ENCODE results near the gene KIN. TPM values are rescaled to one million over a fixed set of nuclear protein-coding genes. Genes with fewer than 3 reads are reported as not detected.
"Not testable (repeated sequence)": the region's sequence is repeated elsewhere in the genome, so short reads cannot be mapped to it uniquely, and the experiment has no call there.

The KIN gene
- total RNA-seq, 1 donor from 2014 or later: 9.4 TPM

- no peak for DNase-seq (ENCODE audit: low spot score in 2 of 2)
- no peak for FAIRE-seq
Measured at GRCh38 chr10:7738536-7739407, 49.0 kb downstream of the KIN start.

DNA sequence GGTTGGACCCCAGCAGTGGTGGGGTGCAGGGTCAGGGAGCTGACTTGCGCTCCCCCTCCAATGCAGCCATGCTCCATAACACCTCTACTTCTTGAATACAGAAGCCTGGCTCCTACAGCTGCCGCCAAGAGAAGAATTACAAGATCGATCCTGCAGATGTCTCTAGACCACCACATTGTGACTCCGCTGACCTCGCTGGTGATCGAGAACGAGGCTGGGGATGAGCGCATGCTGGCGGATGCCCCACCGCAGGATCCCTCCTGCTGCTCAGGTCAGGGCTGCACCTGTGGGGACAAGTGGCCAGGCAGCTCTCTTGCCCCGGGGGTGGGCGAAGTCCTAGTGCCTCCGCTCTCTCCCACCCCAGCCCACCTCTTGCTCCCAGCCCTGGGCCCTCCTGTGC is 53.0 kb downstream of the KIN start:
- FAIRE-seq (no peak), DNase-seq (ENCODE audit: low spot score in 2 of 2) (no peak)

DNA sequence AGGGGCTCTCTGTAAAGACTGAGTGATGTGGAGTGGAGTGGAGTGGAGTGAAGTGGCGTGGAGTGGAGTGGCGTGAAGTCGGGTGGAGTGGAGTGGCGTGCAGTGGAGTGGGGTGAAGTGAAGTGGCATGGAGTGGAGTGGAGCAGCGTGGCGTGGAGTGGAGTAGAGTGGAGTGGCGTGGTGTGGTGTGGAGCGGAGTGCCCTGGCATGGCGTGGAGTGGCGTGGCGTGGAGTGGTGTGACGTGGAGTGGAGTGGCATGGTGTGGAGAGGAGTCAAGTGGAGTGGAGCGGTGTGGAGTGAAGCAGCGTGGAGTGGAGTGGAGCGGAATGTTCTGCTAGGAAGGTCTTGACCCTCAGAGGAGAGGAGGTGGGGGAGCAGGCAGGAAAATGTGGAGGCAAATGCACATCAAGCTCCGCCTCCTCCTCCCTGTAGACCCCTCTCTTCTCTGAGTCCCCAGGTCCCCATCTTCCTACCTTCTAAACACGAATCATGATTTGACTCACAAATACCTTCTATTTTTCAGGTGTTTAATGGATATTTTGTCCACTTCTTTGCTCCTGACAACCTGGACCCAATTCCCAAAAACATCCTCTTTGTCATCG is 64.8 kb downstream of the KIN start:
- no peak for FAIRE-seq
- no peak for DNase-seq (ENCODE audit: low spot score in 2 of 2)

DNA sequence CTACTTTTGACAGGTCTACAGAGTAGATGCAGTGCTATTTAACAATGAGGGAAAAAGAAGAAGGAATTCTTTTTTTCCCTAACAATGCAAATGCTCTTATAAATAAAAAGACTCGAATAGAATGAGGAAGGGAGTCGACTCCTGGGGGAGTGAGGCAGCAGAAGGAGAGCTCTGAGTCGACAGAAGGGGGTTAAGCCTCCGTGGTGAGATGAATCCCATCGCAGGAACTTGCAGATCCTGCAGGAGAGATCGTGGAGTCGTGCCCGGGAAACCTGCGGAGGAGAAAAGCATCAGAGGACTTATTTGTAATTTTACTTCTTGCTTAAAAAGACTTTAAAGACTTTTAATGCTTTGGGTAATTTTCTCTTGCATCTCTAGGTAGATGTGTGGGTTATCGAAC is 67.3 kb downstream of the KIN start:
- no peak for FAIRE-seq
- no peak for DNase-seq (ENCODE audit: low spot score in 2 of 2)

- no peak for DNase-seq (ENCODE audit: low spot score in 2 of 2)
- no peak for FAIRE-seq
Measured at GRCh38 chr10:7718685-7719084, 69.1 kb downstream of the KIN start.

DNA sequence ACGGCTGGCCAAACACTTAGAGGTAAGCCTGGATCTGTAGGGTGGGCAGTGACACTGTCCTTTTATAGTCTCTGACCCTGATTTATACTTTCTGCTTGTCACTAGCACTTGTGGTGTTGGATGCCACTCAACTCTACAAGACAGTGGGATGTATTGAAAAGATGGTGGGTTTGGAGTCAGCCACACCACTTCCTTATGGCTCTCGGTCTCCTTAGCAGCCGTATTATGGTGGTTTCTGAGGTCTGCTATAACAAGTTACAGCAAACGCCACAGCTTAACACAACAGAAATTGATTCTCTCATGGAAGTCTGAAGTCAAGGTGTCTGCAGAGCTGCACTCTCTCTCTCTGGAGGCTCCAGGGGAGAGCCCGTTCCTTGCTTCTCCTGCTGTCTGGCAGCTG is 70.0 kb downstream of the KIN start:
- DNase-seq (ENCODE audit: low spot score in 2 of 2) (no peak), FAIRE-seq (no peak)

- FAIRE-seq (no peak), DNase-seq (ENCODE audit: low spot score in 2 of 2) (no peak)
Measured at GRCh38 chr10:7715515-7715914, 72.3 kb downstream of the KIN start.

- FAIRE-seq: not testable (repeated sequence)
Measured at GRCh38 chr10:7711075-7711474, 76.7 kb downstream of the KIN start.

DNA sequence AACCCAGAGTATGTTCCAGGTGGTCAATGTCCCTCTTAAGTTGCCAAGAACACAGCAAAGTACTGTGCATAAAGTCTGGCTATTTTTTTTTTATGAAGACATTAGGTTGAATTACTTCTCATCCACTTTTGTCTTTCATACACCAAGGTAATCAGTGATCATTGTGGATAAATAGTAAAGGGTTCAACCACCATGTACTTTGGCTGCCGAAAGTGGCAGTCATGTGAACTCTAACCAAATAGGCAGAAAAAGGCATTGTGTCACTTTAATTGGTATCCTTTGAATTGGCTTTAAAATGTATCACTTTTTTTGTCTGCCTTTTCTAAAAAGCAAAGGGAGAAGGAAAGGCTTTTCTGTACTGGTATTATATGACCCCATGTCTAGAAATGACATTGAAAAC is 77.3 kb downstream of the KIN start:
- no peak for DNase-seq (ENCODE audit: low spot score in 2 of 2)
- no peak for FAIRE-seq

More at GRCh38 chr10:7711075-7711474, 76.7 kb downstream of the KIN start:
- DNase-seq (ENCODE audit: low spot score in 2 of 2): not testable (repeated sequence)

DNA sequence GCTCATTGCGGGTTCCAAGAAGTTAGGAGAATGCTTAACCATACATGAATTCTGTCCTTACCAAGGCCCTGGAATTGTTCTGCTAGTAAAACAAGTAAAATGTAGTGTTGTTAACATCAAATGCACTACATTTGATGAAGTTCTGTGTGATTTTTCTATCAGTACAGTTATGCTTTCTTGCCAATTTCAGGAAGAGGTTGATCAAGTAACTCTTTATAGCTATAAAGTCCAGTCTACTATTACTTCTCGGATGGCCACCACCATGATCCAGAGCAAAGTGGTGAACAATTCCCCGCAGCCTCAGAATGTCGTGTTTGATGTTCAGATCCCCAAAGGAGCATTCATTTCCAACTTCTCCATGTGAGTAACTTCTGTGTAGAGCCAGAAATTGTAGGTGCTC is 79.0 kb downstream of the KIN start:
- DNase-seq (ENCODE audit: low spot score in 2 of 2) (no peak), FAIRE-seq (no peak)

DNA sequence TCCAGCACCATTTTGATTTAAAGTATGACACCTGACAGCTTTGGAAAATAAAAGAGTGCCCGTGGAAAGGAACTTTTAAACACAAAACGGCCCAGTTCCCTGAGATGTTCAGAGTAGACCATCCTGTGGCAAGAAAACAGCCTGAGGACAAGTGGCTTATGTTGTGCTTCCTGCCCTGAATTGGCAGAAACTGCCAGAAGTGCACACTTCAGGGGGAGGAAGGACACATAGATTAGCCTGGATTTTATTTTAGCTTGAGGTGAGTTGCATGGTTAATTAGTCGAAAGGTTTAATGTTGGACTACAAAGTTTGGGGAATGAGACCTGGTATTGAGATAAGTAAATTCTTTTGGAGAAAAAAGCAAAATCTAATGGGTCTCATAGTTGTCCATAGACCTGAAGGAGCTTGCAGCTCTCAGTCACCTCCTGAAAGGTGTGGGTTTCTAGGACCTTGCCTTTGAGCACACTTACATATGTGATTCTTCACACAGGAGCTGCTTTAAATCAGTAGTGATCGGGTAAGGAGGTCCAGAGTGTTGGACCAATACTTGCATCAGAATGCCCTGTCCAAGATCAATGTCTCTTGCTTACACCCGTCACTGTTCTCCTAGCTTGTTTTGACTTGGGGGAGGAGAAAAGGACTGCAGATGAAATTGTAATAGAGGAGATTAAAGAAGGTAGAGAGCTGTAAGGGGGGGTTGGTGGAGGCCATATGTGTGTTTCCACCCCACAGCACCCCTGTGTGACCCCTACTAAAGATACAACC is 79.8 kb downstream of the KIN start:
- no peak for FAIRE-seq
- DNase-seq (ENCODE audit: low spot score in 2 of 2): no peak

DNA sequence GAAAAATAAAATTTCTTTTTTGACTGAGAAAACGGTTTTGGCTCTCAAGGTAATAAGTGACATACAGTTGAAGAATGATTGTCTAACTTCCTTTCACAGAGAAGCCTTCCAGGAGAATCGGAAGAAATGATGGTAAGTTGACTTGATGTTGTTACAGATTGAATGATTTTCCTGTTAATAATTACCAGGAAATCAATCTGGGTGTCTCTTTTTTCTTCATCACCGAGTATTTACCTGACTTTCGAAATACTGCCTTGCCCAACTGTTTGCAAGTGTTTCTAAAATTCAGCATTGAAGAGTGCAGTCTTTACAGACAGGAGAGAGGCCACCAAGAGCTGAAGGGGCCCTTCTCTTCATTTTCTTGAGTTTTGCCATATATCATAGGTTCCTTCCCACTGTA is 80.7 kb downstream of the KIN start:
- DNase-seq (ENCODE audit: low spot score in 2 of 2) (no peak), FAIRE-seq (no peak)

GRCh38 chr10:7706534-7707073 is 81.2 kb downstream of the KIN start:
- DNase-seq (ENCODE audit: low spot score in 2 of 2) (no peak), FAIRE-seq (no peak)

DNA sequence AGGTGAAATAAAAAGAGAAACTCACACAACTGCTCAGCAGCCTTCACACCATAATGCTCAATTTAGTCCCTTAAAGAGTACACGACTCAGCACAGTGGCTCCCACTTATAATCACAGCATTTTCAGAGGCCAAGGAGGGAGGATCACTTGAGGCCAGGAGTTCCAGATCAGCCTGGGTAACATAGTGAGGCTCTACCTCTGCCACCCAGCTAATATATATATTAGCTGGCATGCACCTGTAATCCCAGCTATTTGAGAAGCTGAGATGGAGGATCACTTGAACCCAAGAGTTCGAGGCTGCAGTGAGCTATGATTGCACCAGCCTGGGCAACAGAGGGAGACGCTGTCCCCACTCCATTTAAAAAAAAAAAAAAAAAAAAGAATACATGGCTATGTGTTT is 82.5 kb downstream of the KIN start:
- no peak for FAIRE-seq
- DNase-seq (ENCODE audit: low spot score in 2 of 2): no peak

GRCh38 chr10:7704071-7705016 is 83.4 kb downstream of the KIN start:
- FAIRE-seq: no peak
- no peak for DNase-seq (ENCODE audit: low spot score in 2 of 2)

- FAIRE-seq (no peak), DNase-seq (ENCODE audit: low spot score in 2 of 2) (no peak)
Measured at GRCh38 chr10:7703140-7703539, 84.7 kb downstream of the KIN start, which contains the start of gene ITIH2. Gene ITIH2, plus strand, starts transcription at chr10:7703316. Its CDS starts 119 bp downstream, at chr10:7703435.

DNA sequence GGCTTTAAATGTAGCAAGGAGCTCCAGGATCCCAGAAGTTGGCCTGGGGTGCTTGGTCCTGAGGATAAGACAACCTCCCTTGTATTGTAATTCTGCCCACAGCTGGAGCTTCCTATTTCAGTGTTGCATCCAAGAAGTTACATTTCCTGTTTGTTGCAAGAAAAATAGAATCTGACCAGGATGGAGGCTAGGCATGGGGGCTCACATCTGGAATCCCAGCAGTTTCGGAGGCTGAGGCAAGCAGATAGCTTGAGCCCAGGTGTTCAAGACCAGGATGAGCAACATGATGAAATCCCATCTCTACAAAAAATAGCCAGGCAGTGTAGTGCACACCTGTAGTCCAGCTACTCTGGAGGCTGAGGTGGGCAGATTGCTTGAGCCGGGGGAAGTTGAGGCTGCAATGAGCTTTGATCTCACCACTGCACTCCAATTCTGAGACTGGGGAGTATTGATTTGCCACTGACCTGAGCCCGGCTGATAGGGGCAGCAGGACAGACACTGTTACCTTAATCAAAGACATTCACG is 85.4 kb downstream of the KIN start:
- FAIRE-seq (no peak), DNase-seq (ENCODE audit: low spot score in 2 of 2) (no peak)

DNA sequence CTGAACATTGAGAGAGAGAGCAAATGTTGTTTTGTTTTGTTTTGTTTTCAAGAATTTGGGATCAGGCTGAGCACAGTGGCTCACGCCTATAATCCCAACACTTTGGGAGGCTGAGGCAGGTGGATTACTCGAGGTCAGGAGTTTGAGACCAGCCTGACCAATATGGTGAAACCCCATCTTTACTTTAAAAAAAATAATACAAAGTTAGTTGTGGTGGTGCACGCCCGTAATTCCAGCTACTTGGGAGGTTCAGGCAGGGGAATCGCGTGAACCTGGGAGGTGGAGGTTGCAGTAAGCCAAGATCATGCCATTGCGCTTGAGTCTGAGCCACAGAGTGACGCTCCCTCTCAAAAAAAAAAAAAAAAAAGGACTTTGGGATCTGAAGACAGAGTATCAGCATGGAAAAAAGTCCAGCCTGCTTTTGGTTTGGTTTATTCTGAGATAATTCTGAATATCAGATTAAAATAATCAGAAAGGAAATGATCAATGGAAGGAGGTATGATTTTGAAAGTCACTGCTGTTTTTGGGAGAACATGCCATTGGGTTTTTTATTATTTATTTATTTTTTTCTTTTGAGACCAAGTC is 86.5 kb downstream of the KIN start:
- DNase-seq (ENCODE audit: low spot score in 2 of 2) (no peak), FAIRE-seq (no peak)
